Vagina (tissue), 2 donors: ENCODE data around the gene LPAR6.

Source experiments
- CTCF ChIP-seq, 3 experiments: fragments of 450-650 bp in 2 of 3; fragments of 200-600 bp in 1 of 3; sonication (generic) in 1 of 3; IDR thresholded peaks; one replicate each; pipeline ENCODE4 v1.5.1; 2017 to 2019; ENCODE audit warnings: antibody characterized with exemption in 3 of 3, mild to moderate bottlenecking in 2 of 3, moderate library complexity in 2 of 3
- POLR2AphosphoS5 ChIP-seq, 2 donors: sonication (generic); formaldehyde crosslinking; IDR thresholded peaks; one replicate each; pipeline ENCODE4 v1.9.0; 2017; ENCODE audit warnings: antibody characterized with exemption in 2 of 2, mild to moderate bottlenecking in 2 of 2, low read depth in 1 of 2; ENCODE audit not compliant: insufficient read depth in 1 of 2

- TF ChIP-seq CTCF (IDR thresholded peaks at IDR 0.05) (no peak), POLR2AphosphoS5 (IDR thresholded peaks at IDR 0.05; ENCODE audit: insufficient read depth in 1 of 2, low read depth in 1 of 2) (no peak)
Measured at GRCh38 chr13:48377857-48378256, 35.1 kb downstream of the LPAR6 start.
